ENCODE data around the gene PCLO.

The PCLO gene

DNA sequence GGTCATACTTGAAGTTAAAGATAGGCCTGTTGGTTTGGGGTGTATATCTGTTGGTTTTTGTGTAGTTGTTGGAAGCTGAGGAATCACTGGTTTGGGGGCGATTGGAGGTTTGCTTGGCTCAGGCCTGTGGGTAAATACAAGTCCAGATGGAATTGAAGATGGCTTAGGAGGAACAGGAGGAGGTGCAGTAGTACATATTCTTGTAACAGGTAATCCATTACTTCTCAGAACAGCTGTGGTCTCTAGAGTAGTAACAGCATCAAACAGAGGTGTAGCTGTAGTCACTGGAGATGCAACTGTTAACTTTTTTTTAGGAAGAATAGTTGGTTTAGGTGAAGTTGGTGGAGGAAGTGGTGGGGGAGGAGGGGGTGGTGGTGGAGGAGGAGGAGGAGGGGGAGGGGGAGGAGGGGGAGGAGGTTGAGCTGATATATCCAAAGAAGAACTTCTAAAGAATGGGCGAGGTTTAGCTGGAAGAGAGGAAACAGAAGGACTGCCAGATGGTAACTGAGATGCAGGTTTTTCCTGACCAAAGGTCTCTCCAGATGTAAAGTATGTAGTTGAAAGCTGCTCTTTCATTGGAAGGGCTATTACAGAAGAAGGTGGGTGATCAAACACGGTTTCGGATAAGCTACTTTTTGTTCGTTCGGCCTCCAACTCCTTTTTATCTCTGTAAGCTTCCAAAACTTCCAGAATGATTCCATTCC, 209.2 kb downstream of the PCLO start:
- H3K4me3 ChIP-seq (ENCODE audit: low read length): no peak overlapping the region
- TF ChIP-seq, protein P1, sequence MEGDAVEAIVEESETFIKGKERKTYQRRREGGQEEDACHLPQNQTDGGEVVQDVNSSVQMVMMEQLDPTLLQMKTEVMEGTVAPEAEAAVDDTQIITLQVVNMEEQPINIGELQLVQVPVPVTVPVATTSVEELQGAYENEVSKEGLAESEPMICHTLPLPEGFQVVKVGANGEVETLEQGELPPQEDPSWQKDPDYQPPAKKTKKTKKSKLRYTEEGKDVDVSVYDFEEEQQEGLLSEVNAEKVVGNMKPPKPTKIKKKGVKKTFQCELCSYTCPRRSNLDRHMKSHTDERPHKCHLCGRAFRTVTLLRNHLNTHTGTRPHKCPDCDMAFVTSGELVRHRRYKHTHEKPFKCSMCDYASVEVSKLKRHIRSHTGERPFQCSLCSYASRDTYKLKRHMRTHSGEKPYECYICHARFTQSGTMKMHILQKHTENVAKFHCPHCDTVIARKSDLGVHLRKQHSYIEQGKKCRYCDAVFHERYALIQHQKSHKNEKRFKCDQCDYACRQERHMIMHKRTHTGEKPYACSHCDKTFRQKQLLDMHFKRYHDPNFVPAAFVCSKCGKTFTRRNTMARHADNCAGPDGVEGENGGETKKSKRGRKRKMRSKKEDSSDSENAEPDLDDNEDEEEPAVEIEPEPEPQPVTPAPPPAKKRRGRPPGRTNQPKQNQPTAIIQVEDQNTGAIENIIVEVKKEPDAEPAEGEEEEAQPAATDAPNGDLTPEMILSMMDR (conservative IDR thresholded peaks at IDR 0.05; ENCODE audit: low read depth, low read length): no peak
- DNase-seq (ENCODE audit: low read depth): no peak

DNA sequence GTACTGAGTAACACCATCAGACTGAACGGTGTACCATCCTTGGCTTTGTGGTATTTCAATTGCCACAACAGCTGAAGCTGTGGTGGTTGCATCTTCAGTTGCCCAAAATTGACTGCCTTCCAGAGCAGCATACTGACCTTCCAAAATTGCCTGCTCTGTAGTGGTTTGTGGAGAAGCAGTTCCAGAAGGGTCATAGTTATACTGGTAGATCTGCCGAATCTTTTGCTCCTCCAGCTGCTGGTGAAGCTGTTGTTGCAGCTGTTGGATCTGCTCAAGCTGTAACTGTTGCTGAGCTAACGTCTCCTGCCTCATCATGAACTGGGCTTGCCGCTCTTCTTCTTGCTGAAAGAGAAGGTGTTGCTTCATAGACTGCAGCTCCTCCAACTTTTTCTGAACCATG, 212.2 kb downstream of the PCLO start:
- H3K4me3 ChIP-seq (ENCODE audit: low read length): no peak overlapping the region
- TF ChIP-seq, protein P1 (conservative IDR thresholded peaks at IDR 0.05; ENCODE audit: low read depth, low read length): no peak
- DNase-seq (ENCODE audit: low read depth): no peak

DNA sequence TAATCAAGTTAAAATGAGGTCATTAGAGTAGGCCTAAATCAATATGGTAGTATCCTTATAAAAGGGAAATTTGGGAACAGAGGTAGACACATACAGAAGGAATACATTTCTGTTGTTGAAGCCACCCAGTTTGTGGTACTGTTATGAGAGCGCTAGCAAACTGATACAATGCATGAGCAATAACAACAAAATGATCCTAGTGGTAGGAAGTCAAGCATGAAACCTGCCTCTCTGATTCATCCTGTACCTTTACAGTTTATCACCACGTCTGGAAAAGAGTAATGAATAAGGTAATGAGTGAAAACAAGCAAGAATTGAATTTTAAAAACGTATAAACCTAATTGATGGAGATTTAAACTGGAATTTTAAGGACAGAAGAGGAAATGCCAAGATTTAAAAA, 217.2 kb downstream of the PCLO start:
- no peak overlapping the region for H3K4me3 ChIP-seq (ENCODE audit: low read length)
- TF ChIP-seq, protein P1 (conservative IDR thresholded peaks at IDR 0.05; ENCODE audit: low read depth, low read length): no peak
- no peak for DNase-seq (ENCODE audit: low read depth)

DNA sequence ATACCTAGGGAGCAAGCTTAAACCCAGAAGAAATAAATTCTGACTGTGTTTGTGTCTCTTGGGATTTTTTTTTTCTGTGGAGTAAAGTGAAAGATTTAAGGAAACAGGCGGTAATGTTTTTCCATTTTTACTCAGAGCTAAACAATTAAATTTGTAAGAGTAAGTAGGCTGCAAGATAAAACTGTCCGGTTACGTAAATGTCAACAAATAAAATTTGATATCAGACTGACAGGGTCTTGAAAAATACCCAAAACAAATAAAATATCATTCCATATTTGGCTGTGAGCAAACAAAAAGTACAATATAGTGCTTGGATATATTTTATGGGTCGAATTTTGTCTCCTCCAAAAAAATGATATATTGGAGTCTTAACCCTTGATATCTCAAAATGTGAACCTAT, 217.6 kb downstream of the PCLO start:
- H3K4me3 ChIP-seq (ENCODE audit: low read length): no peak overlapping the region
- TF ChIP-seq, protein P1 (conservative IDR thresholded peaks at IDR 0.05; ENCODE audit: low read depth, low read length): no peak
- no peak for DNase-seq (ENCODE audit: low read depth)

DNA sequence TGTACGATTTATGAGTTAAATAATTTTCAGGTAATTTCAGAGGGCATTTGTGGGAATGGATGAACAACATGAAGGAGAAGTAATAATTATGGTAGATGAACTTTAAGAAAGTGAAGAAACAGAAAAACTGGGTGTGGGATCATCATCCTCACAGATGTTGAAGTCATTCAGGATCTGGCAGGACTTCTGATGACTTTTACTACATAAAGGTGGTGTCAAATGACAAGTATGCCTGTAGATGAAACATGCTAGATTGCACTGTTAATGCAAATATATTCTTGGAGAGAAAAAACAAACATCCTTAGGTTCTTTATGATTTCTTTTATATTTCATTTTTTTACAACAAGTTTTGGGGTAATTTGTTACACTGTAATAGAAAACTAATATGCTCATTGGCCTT, 230.2 kb downstream of the PCLO start:
- DNase-seq (ENCODE audit: low read depth): no peak
- TF ChIP-seq, protein P1 (conservative IDR thresholded peaks at IDR 0.05; ENCODE audit: low read depth, low read length): no peak
- no peak overlapping the region for H3K4me3 ChIP-seq (ENCODE audit: low read length)

DNA sequence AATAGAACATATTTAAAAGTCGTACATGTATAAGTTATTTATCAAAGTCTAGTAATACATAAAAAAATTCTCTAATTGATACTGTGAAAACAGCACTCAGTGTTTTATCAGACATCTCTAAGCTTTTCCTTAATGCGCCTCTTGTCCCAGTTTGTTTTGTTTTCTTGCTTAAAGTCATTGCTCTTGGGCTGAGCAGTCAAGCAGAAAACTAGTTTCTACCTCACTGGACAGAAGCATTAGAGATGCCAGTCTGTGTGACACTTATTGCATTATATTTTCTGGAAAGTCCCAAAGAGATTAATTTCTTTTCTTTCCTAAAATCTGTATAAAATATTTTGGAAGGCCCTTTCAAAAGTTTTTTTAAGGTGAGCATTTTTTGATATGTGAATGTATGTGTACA, 236.2 kb downstream of the PCLO start:
- no peak overlapping the region for H3K4me3 ChIP-seq (ENCODE audit: low read length)
- TF ChIP-seq, protein P1 (conservative IDR thresholded peaks at IDR 0.05; ENCODE audit: low read depth, low read length): no peak
- DNase-seq (ENCODE audit: low read depth): peak; percentile 29

DNA sequence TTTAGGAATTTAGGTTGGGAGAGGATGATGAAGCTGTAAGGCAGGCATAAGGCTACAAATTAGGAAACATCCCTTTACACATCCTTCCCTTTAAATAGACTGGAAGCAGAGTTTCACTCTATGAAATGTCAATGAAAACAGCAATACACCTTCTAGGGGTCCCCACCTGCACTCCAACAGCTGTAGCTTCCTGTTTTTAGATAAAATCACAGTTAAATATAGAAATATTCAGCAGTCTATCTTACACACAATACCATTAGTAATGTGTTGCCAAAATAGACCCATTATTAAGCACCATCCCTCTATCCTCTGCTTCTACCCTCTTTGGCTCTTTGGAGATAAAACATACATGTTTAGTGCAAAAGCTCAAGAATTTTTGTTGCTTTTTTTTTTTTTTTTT, 237.4 kb downstream of the PCLO start:
- no peak overlapping the region for H3K4me3 ChIP-seq (ENCODE audit: low read length)
- no peak for DNase-seq (ENCODE audit: low read depth)
- TF ChIP-seq, protein P1 (conservative IDR thresholded peaks at IDR 0.05; ENCODE audit: low read depth, low read length): no peak

Data from retinal pigment epithelial cell (primary cell).